Loucy (cell line): ENCODE results near the gene ZNRF3.

Source experiments
- CTCF ChIP-seq: fragments of 200-600 bp; sonication (generic); conservative IDR thresholded peaks from 2 replicates; pipeline ENCODE4 v1.5.1; 2014; ENCODE audit warnings: mild to moderate bottlenecking, antibody characterized with exemption, low read length
- EZH2phosphoT487 ChIP-seq: fragments of 200-600 bp; IDR thresholded peaks from 2 replicates; pipeline ENCODE4 v1.6.1; 2018; ENCODE audit warnings: antibody characterized with exemption, mild to moderate bottlenecking, moderate library complexity, borderline replicate concordance

GRCh38 chr22:29026579-29026978 lies 143.2 kb downstream of the ZNRF3 start:
- TF ChIP-seq CTCF (no peak), EZH2phosphoT487 (no peak)
